VCaP (cell line): ENCODE results near the gene ZBTB20.
"Not testable (repeated sequence)": the region's sequence is repeated elsewhere in the genome, so short reads cannot be mapped to it uniquely, and the experiment has no call there.

Experiments used
- H3K27ac ChIP-seq: fragments of 450-650 bp; 2 replicates; pipeline ENCODE4 v1.5.1; 2017
- TF ChIP-seq, protein P1 (sequence below): fragments of 450-650 bp; conservative IDR thresholded peaks from 2 replicates; pipeline ENCODE4 v1.5.1; 2017; ENCODE audit warnings: mild to moderate bottlenecking, moderate library complexity

ZBTB20 gene

DNA sequence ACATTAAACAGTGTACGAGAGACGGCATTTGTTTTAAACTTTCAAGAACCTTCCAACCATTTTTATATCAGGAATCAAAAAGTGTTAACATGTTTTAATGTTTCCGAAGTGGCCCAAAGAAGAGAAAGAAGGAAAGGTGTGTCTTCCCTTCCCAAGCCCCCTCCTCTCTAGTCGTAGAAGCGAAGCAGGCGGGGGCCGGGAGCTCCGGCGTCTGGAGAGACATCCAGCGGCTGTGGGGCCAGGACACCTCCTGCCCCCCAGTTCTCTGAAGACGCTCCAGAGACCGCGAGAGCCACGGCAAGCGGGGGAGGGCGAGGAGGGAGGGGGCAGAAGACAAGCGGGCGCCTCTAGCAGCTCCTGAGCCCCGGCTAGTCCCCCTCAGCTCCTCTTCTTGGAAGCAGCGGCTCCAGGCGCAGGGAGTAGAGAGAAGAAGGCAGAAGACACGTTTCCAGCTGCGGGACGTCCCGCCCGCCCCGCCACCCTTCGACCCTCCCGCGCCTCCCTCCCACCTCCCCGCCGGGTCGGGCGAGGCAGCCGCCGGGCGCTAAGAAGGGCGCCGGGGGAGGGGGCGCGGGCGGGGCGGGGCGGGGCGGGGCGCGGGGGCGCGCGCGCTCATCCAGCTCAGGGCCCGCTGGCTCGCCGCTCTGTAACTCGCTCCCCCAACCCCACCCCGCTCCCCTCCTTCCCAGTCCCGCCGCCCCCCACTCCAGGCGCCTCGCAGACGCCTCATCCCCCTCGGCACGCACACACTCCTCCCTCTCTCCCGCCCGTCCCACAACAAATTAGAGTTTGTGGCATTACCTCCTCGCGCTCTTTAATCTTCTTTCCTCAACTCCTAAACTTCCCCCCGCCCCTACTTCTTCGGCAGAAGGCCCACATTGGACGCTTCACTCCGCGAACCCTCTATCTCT is at the start of gene ZBTB20:
ZBTB20 (minus strand) TSS at position 871 of the 911 bp plus-strand sequence.
- peak within 1 kb of the TSS; percentile 94 for H3K27ac ChIP-seq
- TF ChIP-seq, protein P1, sequence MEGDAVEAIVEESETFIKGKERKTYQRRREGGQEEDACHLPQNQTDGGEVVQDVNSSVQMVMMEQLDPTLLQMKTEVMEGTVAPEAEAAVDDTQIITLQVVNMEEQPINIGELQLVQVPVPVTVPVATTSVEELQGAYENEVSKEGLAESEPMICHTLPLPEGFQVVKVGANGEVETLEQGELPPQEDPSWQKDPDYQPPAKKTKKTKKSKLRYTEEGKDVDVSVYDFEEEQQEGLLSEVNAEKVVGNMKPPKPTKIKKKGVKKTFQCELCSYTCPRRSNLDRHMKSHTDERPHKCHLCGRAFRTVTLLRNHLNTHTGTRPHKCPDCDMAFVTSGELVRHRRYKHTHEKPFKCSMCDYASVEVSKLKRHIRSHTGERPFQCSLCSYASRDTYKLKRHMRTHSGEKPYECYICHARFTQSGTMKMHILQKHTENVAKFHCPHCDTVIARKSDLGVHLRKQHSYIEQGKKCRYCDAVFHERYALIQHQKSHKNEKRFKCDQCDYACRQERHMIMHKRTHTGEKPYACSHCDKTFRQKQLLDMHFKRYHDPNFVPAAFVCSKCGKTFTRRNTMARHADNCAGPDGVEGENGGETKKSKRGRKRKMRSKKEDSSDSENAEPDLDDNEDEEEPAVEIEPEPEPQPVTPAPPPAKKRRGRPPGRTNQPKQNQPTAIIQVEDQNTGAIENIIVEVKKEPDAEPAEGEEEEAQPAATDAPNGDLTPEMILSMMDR: no peak

DNA sequence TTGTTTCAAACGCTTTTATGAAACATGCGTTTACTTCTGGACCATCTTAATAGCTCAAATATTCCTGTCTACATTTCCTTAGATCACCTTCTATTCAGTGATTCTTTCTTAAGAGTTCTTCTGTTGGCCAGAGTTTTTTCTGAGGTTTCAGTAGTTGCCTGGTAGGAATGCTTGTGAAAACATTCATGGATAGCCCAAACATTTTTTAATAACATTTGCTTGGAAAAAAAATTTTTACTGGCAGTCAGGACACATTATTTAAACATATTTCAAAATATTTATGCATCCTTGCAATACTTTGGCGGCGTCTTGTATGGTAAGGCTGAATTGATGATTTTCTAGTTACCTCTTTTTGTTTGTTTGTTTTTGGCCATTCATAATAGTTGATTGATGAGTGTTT is 47.4 kb upstream of the ZBTB20 start:
- TF ChIP-seq, protein P1: no peak
- H3K27ac ChIP-seq: no peak overlapping the region

DNA sequence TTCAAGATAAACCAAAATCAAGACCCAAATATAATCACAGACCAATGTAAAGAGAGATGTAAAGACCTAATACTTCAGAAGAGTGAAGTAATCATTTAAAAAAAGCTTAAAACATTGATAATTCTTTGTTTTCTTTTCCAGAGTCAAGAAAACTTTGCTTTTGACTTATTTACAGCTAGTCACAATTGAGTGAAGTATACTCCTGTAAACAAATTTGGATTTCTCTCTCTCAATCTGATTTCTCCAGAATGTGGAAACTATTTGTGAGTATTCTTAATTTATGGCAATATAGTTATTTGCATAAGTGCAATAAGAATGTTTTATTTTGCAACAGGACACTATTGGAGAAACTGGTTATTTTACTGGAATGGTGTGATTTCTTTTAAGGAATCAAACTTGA is 43.7 kb upstream of the ZBTB20 start:
- TF ChIP-seq, protein P1: no peak
- H3K27ac ChIP-seq: no peak overlapping the region

DNA sequence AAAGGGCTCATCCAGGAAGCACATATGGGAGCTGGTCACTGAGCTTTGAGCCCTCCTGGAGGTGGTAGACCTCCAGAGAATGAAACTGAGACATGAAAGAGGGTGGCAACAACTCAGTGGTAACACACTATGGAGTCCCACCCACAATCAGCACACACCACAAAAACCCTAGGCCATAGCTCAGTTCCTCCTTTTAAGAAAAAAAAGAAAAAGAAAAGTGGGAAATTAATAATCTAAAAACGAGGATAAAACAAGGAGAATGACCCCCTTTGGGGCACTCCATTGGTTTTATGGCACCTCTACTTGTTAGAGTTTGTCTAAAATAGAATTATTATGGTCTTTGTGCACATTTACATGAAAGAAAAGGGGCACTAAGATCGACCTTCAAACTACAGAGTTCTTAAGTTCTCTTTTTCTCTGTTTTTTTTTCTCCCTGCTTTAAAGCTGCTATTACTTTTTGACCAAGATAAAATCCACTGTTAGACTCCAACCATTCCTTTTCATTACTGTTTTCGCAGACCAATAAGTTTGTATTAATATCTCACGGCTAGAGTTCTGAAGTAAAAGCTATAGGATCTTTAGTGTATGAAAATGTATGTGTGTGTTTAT is 40.2 kb upstream of the ZBTB20 start:
- TF ChIP-seq, protein P1: no peak
- no peak overlapping the region for H3K27ac ChIP-seq

DNA sequence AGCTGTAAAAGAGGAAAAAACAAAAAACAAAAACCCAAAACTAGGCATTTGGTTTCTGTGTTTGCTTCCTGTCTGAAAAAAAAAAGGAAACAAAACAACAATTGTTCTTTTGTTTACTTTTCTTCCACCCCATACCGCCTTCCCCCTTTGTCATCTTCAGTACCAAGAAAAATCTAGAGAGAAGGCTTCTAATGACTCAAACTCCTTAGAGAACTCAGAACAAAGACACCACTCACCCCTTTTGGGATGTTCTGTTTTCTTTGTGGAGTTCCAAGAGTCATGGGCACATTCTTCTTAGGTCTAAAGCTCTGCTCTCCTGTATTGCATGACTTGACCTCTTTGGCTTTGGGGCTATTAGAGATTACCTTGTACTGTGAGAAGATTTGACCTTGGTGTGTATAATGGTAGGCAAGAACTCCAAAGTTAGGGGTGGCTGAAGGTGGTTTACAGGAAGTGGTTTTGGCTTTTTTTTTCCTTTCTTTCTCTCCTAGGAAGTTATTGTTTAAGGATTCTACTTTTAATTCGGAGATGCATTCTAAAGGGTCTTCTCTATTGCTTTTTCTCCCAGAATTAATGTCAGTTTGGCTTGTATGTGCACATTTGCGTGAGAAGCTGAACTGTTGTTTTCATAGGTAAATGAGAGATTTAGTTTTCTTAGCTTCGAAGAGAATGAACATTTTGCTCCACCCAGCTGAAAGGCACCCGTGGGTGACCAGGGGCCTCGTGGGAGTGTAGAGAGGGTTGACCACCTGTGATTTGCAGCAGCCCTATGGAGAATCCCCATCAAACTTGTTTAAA is 39.5 kb upstream of the ZBTB20 start:
- TF ChIP-seq, protein P1: no peak
- H3K27ac ChIP-seq: no peak overlapping the region

DNA sequence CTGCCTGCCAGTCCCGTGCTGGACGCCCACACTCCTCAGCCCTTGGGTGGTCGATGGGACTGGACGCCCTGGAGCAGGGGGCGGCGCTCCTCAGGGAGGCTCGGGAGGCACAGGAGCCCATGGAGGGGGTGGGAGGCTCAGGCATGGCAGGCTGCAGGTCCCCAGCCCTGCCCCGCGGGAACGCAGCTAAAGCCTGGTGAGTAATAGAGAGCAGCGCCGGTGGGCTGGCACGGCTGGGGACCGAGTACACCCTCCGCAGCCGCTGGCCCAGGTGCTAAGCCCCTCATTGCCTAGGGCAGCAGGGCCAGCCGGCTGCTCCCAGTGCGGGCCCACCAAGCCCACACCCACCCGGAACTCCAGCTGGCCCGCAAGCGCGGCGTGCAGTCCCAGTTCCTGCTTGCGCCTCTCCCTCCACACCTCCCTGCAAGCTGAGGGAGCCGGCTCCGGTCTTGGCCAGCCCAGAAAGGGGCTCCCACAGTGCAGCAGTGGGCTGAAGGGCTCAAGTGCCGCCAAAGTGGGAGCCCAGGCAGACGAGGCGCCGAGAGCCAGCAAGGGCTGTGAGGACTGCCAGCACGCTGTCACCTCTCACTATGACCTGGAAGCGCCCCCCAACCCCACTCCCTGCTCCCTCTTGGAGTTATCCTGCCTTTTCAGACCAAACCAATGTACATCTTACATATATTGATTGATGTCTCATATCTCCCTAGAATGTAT is 37.9 kb upstream of the ZBTB20 start:
- H3K27ac ChIP-seq: not testable (repeated sequence)

DNA sequence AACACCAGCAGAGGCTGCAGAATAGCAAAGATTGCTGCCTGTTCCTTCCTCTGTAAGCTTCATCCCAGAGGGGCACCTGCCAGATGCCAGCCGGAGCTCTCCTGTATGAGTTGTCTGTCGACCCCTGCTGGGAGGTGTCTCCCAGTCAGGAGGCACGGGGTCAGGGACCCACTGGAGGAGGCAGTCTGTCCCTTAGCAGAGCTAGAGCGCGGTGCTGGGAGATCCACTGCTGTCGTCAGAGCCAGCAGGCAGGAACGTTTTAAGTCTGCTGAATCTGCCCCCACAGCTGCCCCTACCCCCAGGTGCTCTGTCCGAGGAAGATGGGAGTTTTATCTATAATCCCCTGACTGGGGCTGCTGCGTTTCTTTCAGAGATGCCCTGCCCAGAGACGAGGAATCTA is 31.8 kb upstream of the ZBTB20 start:
- not testable (repeated sequence) for H3K27ac ChIP-seq

DNA sequence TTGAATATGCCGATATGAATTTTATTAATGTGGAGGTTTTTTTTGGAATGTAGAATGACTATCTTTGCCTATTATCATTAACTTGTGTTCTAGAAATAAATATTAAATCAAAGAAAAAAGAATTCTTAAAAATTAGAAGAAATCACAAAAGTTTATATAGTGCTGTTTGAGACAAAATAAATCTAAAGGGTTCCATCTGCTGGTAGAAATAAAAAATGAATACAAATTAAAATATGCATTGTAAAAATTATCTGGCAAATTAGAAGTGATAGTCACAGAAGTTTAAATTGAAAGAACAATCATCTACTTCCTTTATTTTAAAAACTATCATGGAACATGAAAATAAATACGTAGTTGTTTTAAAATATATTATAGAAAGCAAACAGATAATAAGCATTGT is 22.7 kb upstream of the ZBTB20 start:
- H3K27ac ChIP-seq: no peak overlapping the region
- TF ChIP-seq, protein P1: peak; percentile 62
